DOHH2 (cell line): ENCODE results near the gene TSPAN8.
A peak's percentile ranks its signal among the peaks of the same experiment; 100 is the strongest.

Source experiments
- H3F3A ChIP-seq: fragments of 200-600 bp; sonication (generic), shearing (Covaris generic); 2 replicates; pipeline ENCODE4 v1.6.0; 2016; ENCODE audit warnings: antibody characterized with exemption, mild to moderate bottlenecking; ENCODE audit not compliant: control insufficient read depth, insufficient read depth
- H3K27ac ChIP-seq: fragments of 200-600 bp; sonication (generic); 2 replicates; pipeline ENCODE4 v1.5.1; 2014; ENCODE audit warnings: low read depth, mild to moderate bottlenecking, low read length, moderate library complexity
- H3K27me3 ChIP-seq: fragments of 200-600 bp; sonication (generic); 2 replicates; pipeline ENCODE4 v1.6.1; 2014; ENCODE audit warnings: mild to moderate bottlenecking, low read length, mixed read lengths; ENCODE audit not compliant: control insufficient read depth
- H3K36me3 ChIP-seq: fragments of 200-600 bp; sonication (generic); 2 replicates; pipeline ENCODE4 v1.6.1; 2014; ENCODE audit warnings: mild to moderate bottlenecking, low read length, moderate library complexity, mixed read lengths; ENCODE audit not compliant: control insufficient read depth
- H3K4me1 ChIP-seq: fragments of 200-600 bp; sonication (generic); 2 replicates; pipeline ENCODE4 v1.6.1; 2014; ENCODE audit warnings: mild to moderate bottlenecking, low read length, mixed read lengths; ENCODE audit not compliant: control insufficient read depth
- H3K4me2 ChIP-seq: fragments of 200-600 bp; sonication (generic); 2 replicates; pipeline ENCODE4 v1.6.0; 2014; ENCODE audit warnings: mild to moderate bottlenecking, low read length, moderate library complexity
- H3K4me3 ChIP-seq: fragments of 200-600 bp; sonication (generic); 2 replicates; pipeline ENCODE4 v1.5.1; 2014; ENCODE audit warnings: mild to moderate bottlenecking, low read length, mixed read lengths
- H3K79me2 ChIP-seq: fragments of 200-600 bp; sonication (generic); 2 replicates; pipeline ENCODE4 v1.6.1; 2014; ENCODE audit warnings: mild to moderate bottlenecking, low read length, mixed read lengths; ENCODE audit not compliant: control insufficient read depth
- H3K9me2 ChIP-seq: fragments of 200-600 bp; sonication (generic); replicated peaks from 2 replicates; pipeline ENCODE4 v1.6.1; 2014; ENCODE audit warnings: mild to moderate bottlenecking, low read length, mixed read lengths; ENCODE audit not compliant: control insufficient read depth
- H3K9me3 ChIP-seq: fragments of 200-600 bp; sonication (generic); 2 replicates; pipeline ENCODE4 v1.6.1; 2014; ENCODE audit warnings: antibody characterized with exemption, low read length, mixed read lengths; ENCODE audit not compliant: control insufficient read depth, insufficient read depth
- H4K20me1 ChIP-seq: fragments of 200-600 bp; sonication (generic); 2 replicates; pipeline ENCODE4 v1.6.0; 2014; ENCODE audit warnings: low read depth, mild to moderate bottlenecking, antibody characterized with exemption, low read length, moderate library complexity; ENCODE audit not compliant: control insufficient read depth, insufficient read depth
- EZH2phosphoT487 ChIP-seq: fragments of 200-600 bp; sonication (generic); IDR thresholded peaks from 2 replicates; pipeline ENCODE4 v1.6.1; 2017; ENCODE audit warnings: borderline replicate concordance, mild to moderate bottlenecking, antibody characterized with exemption, low read length, moderate library complexity, mixed read lengths
- TF ChIP-seq, protein P1 (sequence below): fragments of 200-600 bp; sonication (generic); IDR thresholded peaks from one replicate; pipeline ENCODE4 v1.5.1; 2014; ENCODE audit warnings: antibody characterized with exemption, mild to moderate bottlenecking, low read depth, low read length; ENCODE audit not compliant: poor library complexity, severe bottlenecking

TSPAN8 gene

DNA sequence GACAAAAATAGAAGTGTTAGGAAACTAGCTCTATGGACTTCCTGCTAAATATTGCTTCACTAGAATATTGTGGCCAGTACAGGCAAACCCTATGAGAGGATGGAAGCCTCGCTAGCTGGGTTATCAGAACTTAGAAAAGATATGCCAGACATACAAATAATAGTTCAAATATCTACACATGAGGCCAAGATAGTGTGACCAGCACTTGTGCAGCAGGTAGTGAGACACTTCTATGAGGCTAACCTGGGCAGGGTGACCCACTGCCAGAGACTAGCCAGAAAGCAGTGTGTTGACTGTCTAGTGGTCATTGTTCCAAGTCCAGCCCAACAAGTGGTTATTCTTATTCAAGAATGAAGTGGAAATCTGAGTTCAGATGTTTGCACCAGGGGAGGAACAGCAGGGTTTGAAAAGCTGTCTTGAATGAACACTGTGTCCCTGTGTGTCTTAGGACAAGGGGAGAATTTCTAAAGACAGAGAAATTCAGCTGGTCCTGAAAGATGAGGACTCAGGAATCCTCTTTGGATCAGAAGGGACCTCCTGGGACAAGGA, 16.3 kb downstream of the TSPAN8 start:
- Histone ChIP-seq H3K27me3 (no peaks in the 10 kb centered on the region), H3K4me2 (no peak overlapping the region), H3K9me3 (no peaks in the 10 kb centered on the region), H3K79me2 (no peaks in the 10 kb centered on the region), H3F3A (no peaks in the 10 kb centered on the region), H3K9me2 (no peaks in the 10 kb centered on the region), H3K36me3 (no peaks in the 10 kb centered on the region), H4K20me1 (no peaks in the 10 kb centered on the region), H3K4me1 (no peaks in the 10 kb centered on the region), H3K27ac (no peak overlapping the region), H3K4me3 (no peak overlapping the region)
- TF ChIP-seq, protein P1, sequence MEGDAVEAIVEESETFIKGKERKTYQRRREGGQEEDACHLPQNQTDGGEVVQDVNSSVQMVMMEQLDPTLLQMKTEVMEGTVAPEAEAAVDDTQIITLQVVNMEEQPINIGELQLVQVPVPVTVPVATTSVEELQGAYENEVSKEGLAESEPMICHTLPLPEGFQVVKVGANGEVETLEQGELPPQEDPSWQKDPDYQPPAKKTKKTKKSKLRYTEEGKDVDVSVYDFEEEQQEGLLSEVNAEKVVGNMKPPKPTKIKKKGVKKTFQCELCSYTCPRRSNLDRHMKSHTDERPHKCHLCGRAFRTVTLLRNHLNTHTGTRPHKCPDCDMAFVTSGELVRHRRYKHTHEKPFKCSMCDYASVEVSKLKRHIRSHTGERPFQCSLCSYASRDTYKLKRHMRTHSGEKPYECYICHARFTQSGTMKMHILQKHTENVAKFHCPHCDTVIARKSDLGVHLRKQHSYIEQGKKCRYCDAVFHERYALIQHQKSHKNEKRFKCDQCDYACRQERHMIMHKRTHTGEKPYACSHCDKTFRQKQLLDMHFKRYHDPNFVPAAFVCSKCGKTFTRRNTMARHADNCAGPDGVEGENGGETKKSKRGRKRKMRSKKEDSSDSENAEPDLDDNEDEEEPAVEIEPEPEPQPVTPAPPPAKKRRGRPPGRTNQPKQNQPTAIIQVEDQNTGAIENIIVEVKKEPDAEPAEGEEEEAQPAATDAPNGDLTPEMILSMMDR: no peak
- TF ChIP-seq EZH2phosphoT487: no peak

DNA sequence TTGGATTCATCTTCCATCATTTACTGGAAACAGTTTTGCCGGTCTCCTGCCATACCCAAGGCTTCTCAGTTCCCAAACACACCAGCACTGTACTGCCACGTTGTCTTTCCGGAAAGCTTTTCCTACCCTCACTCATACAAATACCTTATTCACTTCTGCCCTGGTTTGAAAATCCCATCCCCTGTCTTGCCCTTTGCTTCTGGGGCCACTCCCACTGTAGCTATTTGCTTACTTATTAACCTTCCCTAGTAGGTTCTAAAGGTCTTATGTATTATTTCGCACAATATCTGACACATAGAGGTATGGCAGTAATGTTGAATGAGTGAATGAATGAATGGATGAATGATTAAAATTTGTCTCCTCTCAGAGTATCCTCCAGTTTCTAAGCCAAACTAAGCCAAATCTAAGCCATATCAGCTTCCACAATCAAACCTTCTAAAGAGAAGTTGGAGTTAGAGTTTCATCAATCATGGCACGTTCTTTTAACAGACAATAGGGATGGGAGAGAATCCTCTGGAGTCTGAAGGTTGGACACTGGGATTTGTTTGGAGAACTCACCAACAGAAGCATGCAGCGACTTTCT, 18.6 kb downstream of the TSPAN8 start:
- H3K4me2 ChIP-seq: no peak overlapping the region
- peaks cover 4% of the 10 kb centered on the region; the same call in 1 of the 2 replicates for H3K27me3 ChIP-seq
- no peaks in the 10 kb centered on the region for H3F3A ChIP-seq
- no peaks in the 10 kb centered on the region for H3K9me3 ChIP-seq
- H3K9me2 ChIP-seq: no peaks in the 10 kb centered on the region
- no peaks in the 10 kb centered on the region for H3K79me2 ChIP-seq
- H3K27ac ChIP-seq: no peak overlapping the region
- H3K4me3 ChIP-seq: no peak overlapping the region
- no peaks in the 10 kb centered on the region for H3K36me3 ChIP-seq
- no peaks in the 10 kb centered on the region for H4K20me1 ChIP-seq
- H3K4me1 ChIP-seq: no peaks in the 10 kb centered on the region
- TF ChIP-seq EZH2phosphoT487: no peak
- TF ChIP-seq, protein P1: no peak

DNA sequence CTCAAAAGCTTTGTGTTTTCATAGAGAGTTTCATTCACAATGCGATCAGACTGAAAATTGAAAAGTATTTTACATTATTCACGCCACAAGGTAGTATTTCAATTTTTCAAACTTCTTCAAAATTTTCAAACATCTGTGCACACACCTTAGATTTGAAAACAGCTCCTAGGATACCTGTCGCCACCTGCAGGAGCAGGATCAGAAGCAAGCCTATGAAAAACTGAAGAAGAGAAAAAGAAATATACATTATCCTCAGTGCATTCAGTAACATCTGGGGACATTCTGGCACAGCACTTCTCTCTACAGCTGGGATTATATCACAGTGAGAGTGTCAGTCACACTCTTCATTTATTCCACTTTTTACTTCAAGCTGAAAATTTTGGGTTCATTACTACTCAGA, 19.8 kb downstream of the TSPAN8 start:
- H3K9me3 ChIP-seq: no peaks in the 10 kb centered on the region
- TF ChIP-seq, protein P1: peak; percentile 18
- TF ChIP-seq EZH2phosphoT487: no peak
- no peaks in the 10 kb centered on the region for H3K79me2 ChIP-seq
- no peaks in the 10 kb centered on the region for H4K20me1 ChIP-seq
- no peaks in the 10 kb centered on the region for H3K4me1 ChIP-seq
- no peak overlapping the region for H3K4me2 ChIP-seq
- no peaks in the 10 kb centered on the region for H3F3A ChIP-seq
- no peak overlapping the region for H3K27ac ChIP-seq
- peaks cover 4% of the 10 kb centered on the region; the same call in 1 of the 2 replicates for H3K27me3 ChIP-seq
- no peak overlapping the region for H3K4me3 ChIP-seq
- no peaks in the 10 kb centered on the region for H3K9me2 ChIP-seq
- H3K36me3 ChIP-seq: no peaks in the 10 kb centered on the region
